ENCODE data around the gene CHST4. TPM values are rescaled to one million over a fixed set of nuclear protein-coding genes. Genes with fewer than 3 reads are reported as not detected.

The CHST4 gene
- total and polyA plus RNA-seq, 9 of the 15 experiments (the other 6 are each of a cell fraction or from before 2014, with no cell fraction given): 0.07 TPM; not detected in 8

DNA sequence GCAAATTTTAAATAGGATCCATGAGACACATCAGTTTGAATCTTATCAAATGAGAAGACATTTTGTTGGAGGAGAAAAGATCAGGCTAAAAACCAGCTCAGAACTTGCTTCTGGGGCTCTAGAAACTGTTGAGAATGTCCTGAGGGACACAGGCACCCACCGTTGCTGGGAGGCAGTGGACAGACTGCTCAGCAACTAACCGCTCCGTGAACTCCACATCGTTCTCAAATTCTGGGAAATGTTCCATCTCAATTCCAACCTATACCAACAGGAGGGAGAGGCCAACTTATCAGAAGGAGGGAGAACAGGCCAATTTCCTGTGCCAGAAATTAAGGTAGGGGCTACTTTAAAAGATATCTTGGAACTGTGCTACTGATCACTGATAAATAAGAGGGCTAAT is 42.3 kb downstream of the CHST4 start:
- Histone ChIP-seq H3K4me3 (no peak overlapping the region), H3K36me3 (ENCODE audit: control insufficient read depth, insufficient read depth, low read length) (no peaks in the 10 kb centered on the region), H2AFZ (ENCODE audit: low read depth, low read length) (no peak overlapping the region), H3K4me2 (ENCODE audit: insufficient read depth, low read length) (no peak overlapping the region), H3K27me3 (ENCODE audit: control insufficient read depth in 2 of 2, insufficient read depth in 2 of 2, low read length in 2 of 2) (peaks cover 16 to 17% of the 10 kb centered on the region in 2 experiments; a peak in 4 of 5 replicates), H3K79me2 (ENCODE audit: control insufficient read depth, insufficient read depth, low read length) (no peaks in the 10 kb centered on the region), H3K4me1 (replicated peaks in 1 of 2; ENCODE audit: control insufficient read depth in 2 of 2, insufficient read depth in 2 of 2, low read length in 2 of 2) (peaks cover 5 to 15% of the 10 kb centered on the region in 2 experiments; a peak in 4 of 5 replicates), H3K9me1 (ENCODE audit: control insufficient read depth, insufficient read depth, low read length) (no peaks in the 10 kb centered on the region), H3K9me3 (replicated peaks; ENCODE audit: control insufficient read depth, insufficient read depth, low read depth, low read length) (no peaks in the 10 kb centered on the region), H3K9ac (ENCODE audit: insufficient read depth in 1 of 2, low read depth in 2 of 2, low read length in 2 of 2) (no peak overlapping the region), H3K27ac (ENCODE audit: extremely low read depth, low read depth, low read length) (no peak overlapping the region), H4K20me1 (replicated peaks; ENCODE audit: control insufficient read depth, insufficient read depth, low read length) (no peaks in the 10 kb centered on the region)
- ChIA-PET POLR2A (interaction anchor here (0.7 to 1.4 kb wide), 2 partner anchors 12 to 43 kb away, joined by 3 to 4 read pairs; no protein-coding TSS in a partner anchor), CTCF (ENCODE audit: low intra/inter-chr PET ratio) (no interaction called here)
- 5% methylated on average over 4 of the region's 4 CpGs for WGBS (ENCODE audit: insufficient coverage, low coverage, missing lambda C conversion rate)
- in situ Hi-C loops (cut with MboI): no loop called here
- TF ChIP-seq, protein P1, sequence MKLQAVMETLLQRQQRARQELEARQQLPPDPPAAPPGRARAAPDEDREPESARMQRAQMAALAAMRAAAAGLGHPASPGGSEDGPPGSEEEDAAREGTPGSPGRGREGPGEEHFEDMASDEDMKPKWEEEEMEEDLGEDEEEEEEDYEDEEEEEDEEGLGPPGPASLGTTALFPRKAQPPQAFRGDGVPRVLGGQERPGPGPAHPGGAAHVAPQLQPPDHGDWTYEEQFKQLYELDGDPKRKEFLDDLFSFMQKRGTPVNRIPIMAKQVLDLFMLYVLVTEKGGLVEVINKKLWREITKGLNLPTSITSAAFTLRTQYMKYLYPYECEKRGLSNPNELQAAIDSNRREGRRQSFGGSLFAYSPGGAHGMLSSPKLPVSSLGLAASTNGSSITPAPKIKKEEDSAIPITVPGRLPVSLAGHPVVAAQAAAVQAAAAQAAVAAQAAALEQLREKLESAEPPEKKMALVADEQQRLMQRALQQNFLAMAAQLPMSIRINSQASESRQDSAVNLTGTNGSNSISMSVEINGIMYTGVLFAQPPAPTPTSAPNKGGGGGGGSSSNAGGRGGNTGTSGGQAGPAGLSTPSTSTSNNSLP (IDR thresholded peaks at IDR 0.05; ENCODE audit: borderline replicate concordance, low read depth, low read length): no peak
- TF ChIP-seq FOXK2 (conservative IDR thresholded peaks at IDR 0.05 in 1 of 2, IDR thresholded peaks at IDR 0.05 in 1 of 2; ENCODE audit: low read depth in 2 of 2) (no peak), BRD4 (IDR thresholded peaks at IDR 0.05) (no peak), CBFB (CRISPR knock-in tag; IDR thresholded peaks at IDR 0.05) (no peak), MYC (IDR thresholded peaks at IDR 0.05; ENCODE audit: low read depth, low read length) (no peak), MYC (CRISPR knock-in tag; IDR thresholded peaks at IDR 0.05; ENCODE audit: borderline replicate concordance, low read depth) (no peak), ZNF707 (CRISPR knock-in tag; conservative IDR thresholded peaks at IDR 0.05) (no peak), FOXA1 (IDR thresholded peaks at IDR 0.05; ENCODE audit: borderline replicate concordance) (no peak), PRDM10 (IDR thresholded peaks at IDR 0.05; ENCODE audit: partially characterized antibody) (peak; percentile 18)
- TF ChIP-seq, protein P2, sequence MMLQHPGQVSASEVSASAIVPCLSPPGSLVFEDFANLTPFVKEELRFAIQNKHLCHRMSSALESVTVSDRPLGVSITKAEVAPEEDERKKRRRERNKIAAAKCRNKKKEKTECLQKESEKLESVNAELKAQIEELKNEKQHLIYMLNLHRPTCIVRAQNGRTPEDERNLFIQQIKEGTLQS (IDR thresholded peaks at IDR 0.05): no peak
- TF ChIP-seq, protein P2 (CRISPR knock-in tag; conservative IDR thresholded peaks at IDR 0.05): no peak
- DNase-seq (ENCODE audit: extremely low read depth in 1 of 4, low spot score in 3 of 4) (no peak), FAIRE-seq (no peak), ATAC-seq (no peak)
- intact Hi-C loops (cut with micrococcal nuclease): no loop called here
- BruUV-seq (replicated peaks): no TSS peak

Measured in K562 (cell line).